ENCODE measurements around the gene IL18. TPM values are rescaled to one million over a fixed set of nuclear protein-coding genes. Genes with fewer than 3 reads are reported as not detected.

IL18 gene
- total and polyA plus RNA-seq, 9 of the 15 experiments (the other 6 are each of a cell fraction or from before 2014, with no cell fraction given) = 4.1 to 10.0 (median 6.1) TPM

- TF ChIP-seq CHD7 (IDR thresholded peaks at IDR 0.05; ENCODE audit: low read depth, low read length) (no peak), MTF1 (CRISPR knock-in tag; IDR thresholded peaks at IDR 0.05; ENCODE audit: borderline replicate concordance) (no peak), EWSR1 (IDR thresholded peaks at IDR 0.05; ENCODE audit: borderline replicate concordance, low read depth, partially characterized antibody) (no peak), FOSL1 (tag; conservative IDR thresholded peaks at IDR 0.05) (no peak), SMARCA4 (IDR thresholded peaks at IDR 0.05) (no peak), ZNF217 (CRISPR knock-in tag; IDR thresholded peaks at IDR 0.05) (no peak), C11orf30 (IDR thresholded peaks at IDR 0.05; ENCODE audit: low read depth) (no peak), ZNF146 (CRISPR knock-in tag; IDR thresholded peaks at IDR 0.05; ENCODE audit: unreplicated experiment) (no peak), NEUROD1 (IDR thresholded peaks at IDR 0.05; ENCODE audit: borderline replicate concordance, low read depth, low read length, partially characterized antibody) (no peak), FOXP1 (CRISPR knock-in tag; IDR thresholded peaks at IDR 0.05) (no peak), ZNF324 (CRISPR knock-in tag; IDR thresholded peaks at IDR 0.05) (no peak), NFYB (IDR thresholded peaks at IDR 0.05; ENCODE audit: extremely low read depth, insufficient read length) (no peak)
Measured at GRCh38 chr11:112177589-112177988, 13.7 kb upstream of the IL18 start (continued).
